ENCODE data around the gene COPG1. TPM values are rescaled to one million over a fixed set of nuclear protein-coding genes. Genes with fewer than 3 reads are reported as not detected.

COPG1 gene
- total and polyA plus RNA-seq, 2 experiments from 2014 or later = 50.0 to 106 TPM

DNA sequence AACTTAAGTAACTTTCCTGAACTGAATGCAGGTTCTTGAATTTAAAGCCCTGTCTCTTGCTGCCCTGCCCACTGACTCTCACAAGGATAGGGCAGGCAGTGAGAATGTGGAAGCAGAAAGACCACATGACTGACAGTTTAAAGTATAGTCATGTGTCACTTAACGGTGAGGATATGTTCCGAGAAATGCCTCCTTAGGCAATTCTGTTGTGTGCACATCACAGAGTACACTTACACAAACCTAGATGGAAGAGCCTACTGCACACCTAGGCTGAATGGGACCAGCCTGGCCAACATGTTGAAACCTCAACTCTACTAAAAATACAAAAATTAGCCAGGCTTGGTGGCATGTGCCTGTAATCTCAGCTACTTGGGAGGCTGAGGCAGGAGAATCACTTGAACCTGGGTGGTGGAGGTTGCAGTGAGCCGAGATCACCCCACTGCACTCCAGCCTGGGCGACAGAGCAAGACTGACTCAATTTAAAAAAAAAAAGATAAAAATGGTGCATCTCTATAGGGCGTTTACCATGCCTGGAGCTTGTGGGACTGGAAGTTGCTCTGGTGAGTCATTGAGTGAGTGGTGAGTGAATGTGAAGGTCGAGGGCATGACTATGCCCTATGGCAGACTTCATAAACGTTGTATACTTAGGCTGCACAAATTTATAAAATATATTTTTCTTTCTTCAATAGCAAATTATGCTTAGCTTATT lies 18.9 kb upstream of the COPG1 start:
- Histone ChIP-seq H3K4me2 (no peak overlapping the region), H4K20me1 (replicated peaks; ENCODE audit: insufficient read depth) (no peaks in the 10 kb centered on the region), H3K9me2 (ENCODE audit: insufficient read depth) (no peaks in the 10 kb centered on the region), H3K4me3 (no peak overlapping the region), H3K27ac (ENCODE audit: low read depth) (no peak overlapping the region), H3K79me2 (replicated peaks; ENCODE audit: insufficient read depth) (no peaks in the 10 kb centered on the region), H3K36me3 (ENCODE audit: insufficient read depth) (no peaks in the 10 kb centered on the region), H3F3A (replicated peaks; ENCODE audit: low read depth) (no peaks in the 10 kb centered on the region), H2AFZ (no peak overlapping the region; the same call in 1 of the 2 replicates), H3K27me3 (ENCODE audit: insufficient read depth) (no peaks in the 10 kb centered on the region), H3K4me1 (ENCODE audit: insufficient read depth) (no peaks in the 10 kb centered on the region)
- peaks cover 28% of the 10 kb centered on the region for H3K4me1 Mint-ChIP-seq
- ATAC-seq (no peak), DNase-seq (ENCODE audit: low spot score) (no peak)
- H3K27me3 Mint-ChIP-seq (ENCODE audit: insufficient read depth, low read depth, poor library complexity) = peaks cover 14% of the 10 kb centered on the region
- no peak overlapping the region for H3K4me3 Mint-ChIP-seq
- H3K27ac Mint-ChIP-seq = no peak overlapping the region
- H3K36me3 Mint-ChIP-seq (ENCODE audit: low read depth) = no peaks in the 10 kb centered on the region
- TF ChIP-seq, protein P1, sequence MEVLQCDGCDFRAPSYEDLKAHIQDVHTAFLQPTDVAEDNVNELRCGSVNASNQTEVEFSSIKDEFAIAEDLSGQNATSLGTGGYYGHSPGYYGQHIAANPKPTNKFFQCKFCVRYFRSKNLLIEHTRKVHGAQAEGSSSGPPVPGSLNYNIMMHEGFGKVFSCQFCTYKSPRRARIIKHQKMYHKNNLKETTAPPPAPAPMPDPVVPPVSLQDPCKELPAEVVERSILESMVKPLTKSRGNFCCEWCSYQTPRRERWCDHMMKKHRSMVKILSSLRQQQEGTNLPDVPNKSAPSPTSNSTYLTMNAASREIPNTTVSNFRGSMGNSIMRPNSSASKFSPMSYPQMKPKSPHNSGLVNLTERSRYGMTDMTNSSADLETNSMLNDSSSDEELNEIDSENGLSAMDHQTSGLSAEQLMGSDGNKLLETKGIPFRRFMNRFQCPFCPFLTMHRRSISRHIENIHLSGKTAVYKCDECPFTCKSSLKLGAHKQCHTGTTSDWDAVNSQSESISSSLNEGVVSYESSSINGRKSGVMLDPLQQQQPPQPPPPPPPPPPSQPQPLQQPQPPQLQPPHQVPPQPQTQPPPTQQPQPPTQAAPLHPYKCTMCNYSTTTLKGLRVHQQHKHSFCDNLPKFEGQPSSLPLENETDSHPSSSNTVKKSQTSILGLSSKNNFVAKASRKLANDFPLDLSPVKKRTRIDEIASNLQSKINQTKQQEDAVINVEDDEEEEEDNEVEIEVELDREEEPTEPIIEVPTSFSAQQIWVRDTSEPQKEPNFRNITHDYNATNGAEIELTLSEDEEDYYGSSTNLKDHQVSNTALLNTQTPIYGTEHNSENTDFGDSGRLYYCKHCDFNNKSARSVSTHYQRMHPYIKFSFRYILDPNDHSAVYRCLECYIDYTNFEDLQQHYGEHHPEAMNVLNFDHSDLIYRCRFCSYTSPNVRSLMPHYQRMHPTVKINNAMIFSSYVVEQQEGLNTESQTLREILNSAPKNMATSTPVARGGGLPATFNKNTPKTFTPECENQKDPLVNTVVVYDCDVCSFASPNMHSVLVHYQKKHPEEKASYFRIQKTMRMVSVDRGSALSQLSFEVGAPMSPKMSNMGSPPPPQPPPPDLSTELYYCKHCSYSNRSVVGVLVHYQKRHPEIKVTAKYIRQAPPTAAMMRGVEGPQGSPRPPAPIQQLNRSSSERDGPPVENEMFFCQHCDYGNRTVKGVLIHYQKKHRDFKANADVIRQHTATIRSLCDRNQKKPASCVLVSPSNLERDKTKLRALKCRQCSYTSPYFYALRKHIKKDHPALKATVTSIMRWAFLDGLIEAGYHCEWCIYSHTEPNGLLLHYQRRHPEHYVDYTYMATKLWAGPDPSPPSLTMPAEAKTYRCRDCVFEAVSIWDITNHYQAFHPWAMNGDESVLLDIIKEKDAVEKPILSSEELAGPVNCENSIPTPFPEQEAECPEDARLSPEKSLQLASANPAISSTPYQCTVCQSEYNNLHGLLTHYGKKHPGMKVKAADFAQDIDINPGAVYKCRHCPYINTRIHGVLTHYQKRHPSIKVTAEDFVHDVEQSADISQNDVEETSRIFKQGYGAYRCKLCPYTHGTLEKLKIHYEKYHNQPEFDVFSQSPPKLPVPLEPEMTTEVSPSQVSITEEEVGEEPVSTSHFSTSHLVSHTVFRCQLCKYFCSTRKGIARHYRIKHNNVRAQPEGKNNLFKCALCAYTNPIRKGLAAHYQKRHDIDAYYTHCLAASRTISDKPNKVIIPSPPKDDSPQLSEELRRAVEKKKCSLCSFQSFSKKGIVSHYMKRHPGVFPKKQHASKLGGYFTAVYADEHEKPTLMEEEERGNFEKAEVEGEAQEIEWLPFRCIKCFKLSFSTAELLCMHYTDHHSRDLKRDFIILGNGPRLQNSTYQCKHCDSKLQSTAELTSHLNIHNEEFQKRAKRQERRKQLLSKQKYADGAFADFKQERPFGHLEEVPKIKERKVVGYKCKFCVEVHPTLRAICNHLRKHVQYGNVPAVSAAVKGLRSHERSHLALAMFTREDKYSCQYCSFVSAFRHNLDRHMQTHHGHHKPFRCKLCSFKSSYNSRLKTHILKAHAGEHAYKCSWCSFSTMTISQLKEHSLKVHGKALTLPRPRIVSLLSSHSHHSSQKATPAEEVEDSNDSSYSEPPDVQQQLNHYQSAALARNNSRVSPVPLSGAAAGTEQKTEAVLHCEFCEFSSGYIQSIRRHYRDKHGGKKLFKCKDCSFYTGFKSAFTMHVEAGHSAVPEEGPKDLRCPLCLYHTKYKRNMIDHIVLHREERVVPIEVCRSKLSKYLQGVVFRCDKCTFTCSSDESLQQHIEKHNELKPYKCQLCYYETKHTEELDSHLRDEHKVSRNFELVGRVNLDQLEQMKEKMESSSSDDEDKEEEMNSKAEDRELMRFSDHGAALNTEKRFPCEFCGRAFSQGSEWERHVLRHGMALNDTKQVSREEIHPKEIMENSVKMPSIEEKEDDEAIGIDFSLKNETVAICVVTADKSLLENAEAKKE (CRISPR knock-in tag; IDR thresholded peaks at IDR 0.05) = no peak
- TF ChIP-seq NANOG (IDR thresholded peaks at IDR 0.05; ENCODE audit: borderline replicate concordance) = no peak
- no peaks in the 10 kb centered on the region for H3K9me3 Mint-ChIP-seq

DNA sequence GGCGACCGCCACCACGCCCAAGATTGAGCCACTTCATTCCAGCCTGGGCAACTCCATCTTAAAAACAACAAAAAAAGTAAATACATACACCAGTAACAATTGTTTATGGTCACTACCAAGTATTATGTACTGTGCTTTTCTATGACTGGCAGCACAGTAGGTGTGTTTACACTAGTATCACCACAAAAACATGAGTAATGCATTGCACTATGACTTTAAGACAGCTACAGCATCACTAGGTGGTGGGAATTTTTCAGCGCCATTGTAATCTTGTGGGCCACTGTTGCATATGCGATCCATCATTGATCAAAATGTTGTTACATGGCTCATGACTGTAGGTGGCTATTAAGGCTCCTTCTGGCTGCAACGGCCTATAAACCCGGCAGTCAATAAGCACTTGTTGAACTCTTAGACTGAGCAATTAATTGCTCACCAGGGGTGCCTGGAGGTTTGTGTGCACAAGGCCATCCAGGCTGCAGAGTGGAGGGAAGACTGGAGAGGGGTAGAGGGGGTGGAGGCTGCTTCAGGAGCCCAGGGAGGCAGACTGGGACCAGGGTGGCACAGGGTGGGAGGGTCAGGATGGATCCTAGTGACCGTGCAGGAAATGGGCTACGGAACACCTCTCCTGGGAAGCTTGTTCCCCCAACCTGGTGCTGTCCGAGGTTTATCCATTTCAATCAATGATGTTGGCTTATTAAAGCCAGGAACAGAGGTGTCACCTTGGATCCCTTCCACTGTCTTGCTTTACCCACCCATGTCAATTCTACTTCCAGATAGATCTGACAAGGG lies 17.9 kb upstream of the COPG1 start:
- Histone ChIP-seq H3K27me3 (ENCODE audit: insufficient read depth) (no peaks in the 10 kb centered on the region), H3K9me2 (ENCODE audit: insufficient read depth) (no peaks in the 10 kb centered on the region), H3K4me3 (no peak overlapping the region), H3K79me2 (replicated peaks; ENCODE audit: insufficient read depth) (no peaks in the 10 kb centered on the region), H4K20me1 (replicated peaks; ENCODE audit: insufficient read depth) (no peaks in the 10 kb centered on the region), H3K4me1 (ENCODE audit: insufficient read depth) (no peaks in the 10 kb centered on the region), H2AFZ (peak overlapping the region; percentile 59; the same call in 1 of the 2 replicates), H3K4me2 (no peak overlapping the region), H3K27ac (ENCODE audit: low read depth) (no peak overlapping the region), H3K36me3 (ENCODE audit: insufficient read depth) (no peaks in the 10 kb centered on the region), H3F3A (replicated peaks; ENCODE audit: low read depth) (no peaks in the 10 kb centered on the region)
- Mint-ChIP-seq H3K9me3 (no peaks in the 10 kb centered on the region), H3K27ac (no peak overlapping the region), H3K27me3 (ENCODE audit: insufficient read depth, low read depth, poor library complexity) (peaks cover 14% of the 10 kb centered on the region), H3K4me3 (no peak overlapping the region), H3K4me1 (peaks cover 28% of the 10 kb centered on the region), H3K36me3 (ENCODE audit: low read depth) (no peaks in the 10 kb centered on the region)
- ATAC-seq (no peak), DNase-seq (ENCODE audit: low spot score) (no peak)
- TF ChIP-seq, protein P1 (CRISPR knock-in tag; IDR thresholded peaks at IDR 0.05) = no peak
- TF ChIP-seq EZH2 (IDR thresholded peaks at IDR 0.05; ENCODE audit: low read depth, unreplicated experiment) (no peak), NANOG (IDR thresholded peaks at IDR 0.05; ENCODE audit: borderline replicate concordance) (no peak)
